HS-5 (cell line): ENCODE data around the gene EXOC6B.

Source experiments
- DNase-seq: peaks from one replicate; pipeline ENCODE4 v3.0.0-alpha.2; 2012; ENCODE audit warnings: low read depth

Gene EXOC6B

GRCh38 chr2:72271766-72272641 is 553.8 kb downstream of the EXOC6B start:
- DNase-seq, result no peak

- DNase-seq, result no peak
These were observed 554.6 kb downstream of the EXOC6B start for GRCh38 chr2:72271276-72271614.

- no peak for DNase-seq
These were observed 555.1 kb downstream of the EXOC6B start for GRCh38 chr2:72270556-72271275.

- no peak for DNase-seq
These were observed 562.1 kb downstream of the EXOC6B start for GRCh38 chr2:72263776-72264060.

- no peak for DNase-seq
These were observed 562.6 kb downstream of the EXOC6B start for GRCh38 chr2:72263043-72263775.

- DNase-seq, result no peak
These were observed 564.8 kb downstream of the EXOC6B start for GRCh38 chr2:72261076-72261475.

GRCh38 chr2:72255540-72255939 is 570.3 kb downstream of the EXOC6B start:
- DNase-seq, result no peak

- DNase-seq, result no peak
These were observed 570.9 kb downstream of the EXOC6B start for GRCh38 chr2:72254831-72255451.

- no peak for DNase-seq
These were observed 587.5 kb downstream of the EXOC6B start for GRCh38 chr2:72238311-72238710.

GRCh38 chr2:72237549-72237948 is 588.3 kb downstream of the EXOC6B start:
- no peak for DNase-seq

- peak; percentile 74 for DNase-seq
These were observed 589.3 kb downstream of the EXOC6B start for GRCh38 chr2:72236445-72237067.

GRCh38 chr2:72235497-72236415 is 590.1 kb downstream of the EXOC6B start:
- DNase-seq, result no peak

- DNase-seq, result no peak
These were observed 592.6 kb downstream of the EXOC6B start for GRCh38 chr2:72233211-72233610.

- peak; percentile 73 for DNase-seq
These were observed 602.8 kb downstream of the EXOC6B start for GRCh38 chr2:72222829-72223564.

- no peak for DNase-seq
These were observed 605.7 kb downstream of the EXOC6B start for GRCh38 chr2:72220170-72220569.

GRCh38 chr2:72214429-72215143 is 611.2 kb downstream of the EXOC6B start:
- no peak for DNase-seq

GRCh38 chr2:72212486-72212855 is 613.4 kb downstream of the EXOC6B start:
- no peak for DNase-seq

- no peak for DNase-seq
These were observed 613.9 kb downstream of the EXOC6B start for GRCh38 chr2:72211777-72212485.

GRCh38 chr2:72211350-72211749 is 614.5 kb downstream of the EXOC6B start:
- no peak for DNase-seq
